Activated effector memory CD4-positive, alpha-beta T cell treated with anti-CD3 and anti-CD28 coated beads, Interleukin-2, amount 50 U/mL, for 16 hours (primary cell): ENCODE data around the gene CST4.
"Not testable (repeated sequence)": the region's sequence is repeated elsewhere in the genome, so short reads cannot be mapped to it uniquely, and the experiment has no call there.

Source experiments
- DNase-seq: peaks from one replicate; pipeline ENCODE4 v3.0.0-alpha.2; 2020

The CST4 gene

DNA sequence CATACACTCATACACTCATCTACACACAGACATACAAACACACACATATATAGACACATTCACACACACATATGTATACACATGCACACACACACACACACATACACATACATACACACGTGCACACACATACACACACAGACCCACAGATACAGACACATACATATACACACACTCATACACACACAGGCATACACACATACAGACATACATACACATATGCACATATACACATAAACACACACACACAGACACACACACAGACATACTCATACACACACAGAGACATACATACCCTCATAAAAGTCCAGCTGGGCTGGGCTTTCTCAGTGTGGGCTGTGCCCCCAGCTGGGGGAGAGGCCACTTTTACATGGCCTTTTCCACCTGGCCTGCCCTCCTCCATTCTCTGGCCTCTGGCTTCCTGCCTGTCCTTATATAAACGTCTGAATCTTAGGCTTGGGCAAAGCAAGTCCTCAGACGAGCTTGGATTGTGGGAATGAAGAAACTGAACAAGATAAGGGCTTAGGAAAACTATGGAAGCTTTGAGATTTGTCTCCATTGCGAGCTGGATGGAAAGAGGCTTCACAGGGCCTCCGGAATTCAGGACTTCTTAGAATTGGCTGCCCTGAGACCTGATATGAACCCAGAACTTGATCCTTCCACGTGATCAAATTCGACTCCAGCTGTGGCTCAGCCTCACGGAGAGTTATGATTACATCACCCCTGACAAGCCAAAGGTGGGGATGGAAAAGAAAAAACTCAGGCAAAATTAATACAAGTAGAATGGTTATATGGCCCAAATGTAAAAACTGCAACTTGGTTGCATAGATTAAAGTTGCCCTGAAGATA, 28.6 kb downstream of the CST4 start:
- no peak for DNase-seq

GRCh38 chr20:23659610-23659988, 29.2 kb downstream of the CST4 start:
- DNase-seq, result not testable (repeated sequence)

GRCh38 chr20:23658989-23659609, 29.7 kb downstream of the CST4 start:
- DNase-seq, result no peak

- DNase-seq, result no peak
Observed at GRCh38 chr20:23658336-23658735, 30.5 kb downstream of the CST4 start.

- no peak for DNase-seq
Observed at GRCh38 chr20:23657202-23657601, 31.6 kb downstream of the CST4 start.

DNA sequence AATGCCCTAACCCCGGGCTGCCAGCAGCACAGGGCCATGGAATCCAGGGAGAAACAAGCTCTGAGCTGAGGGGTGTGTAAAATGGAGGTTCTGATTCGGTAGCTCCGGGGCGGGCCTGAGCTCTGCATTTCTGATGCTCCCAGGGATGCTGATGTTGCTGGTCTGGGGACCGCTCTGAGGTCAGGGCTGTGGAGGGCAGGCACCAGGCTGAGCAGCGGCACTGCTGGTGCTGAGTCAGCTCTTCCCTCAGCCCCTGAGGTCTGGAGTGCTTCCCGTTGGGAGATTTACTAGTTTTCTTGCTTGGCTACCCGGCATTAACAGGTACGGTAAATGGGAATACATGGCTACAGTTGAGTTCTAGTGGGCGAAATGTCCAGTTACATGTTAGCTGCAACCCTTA, 32.5 kb downstream of the CST4 start:
- no peak for DNase-seq

DNA sequence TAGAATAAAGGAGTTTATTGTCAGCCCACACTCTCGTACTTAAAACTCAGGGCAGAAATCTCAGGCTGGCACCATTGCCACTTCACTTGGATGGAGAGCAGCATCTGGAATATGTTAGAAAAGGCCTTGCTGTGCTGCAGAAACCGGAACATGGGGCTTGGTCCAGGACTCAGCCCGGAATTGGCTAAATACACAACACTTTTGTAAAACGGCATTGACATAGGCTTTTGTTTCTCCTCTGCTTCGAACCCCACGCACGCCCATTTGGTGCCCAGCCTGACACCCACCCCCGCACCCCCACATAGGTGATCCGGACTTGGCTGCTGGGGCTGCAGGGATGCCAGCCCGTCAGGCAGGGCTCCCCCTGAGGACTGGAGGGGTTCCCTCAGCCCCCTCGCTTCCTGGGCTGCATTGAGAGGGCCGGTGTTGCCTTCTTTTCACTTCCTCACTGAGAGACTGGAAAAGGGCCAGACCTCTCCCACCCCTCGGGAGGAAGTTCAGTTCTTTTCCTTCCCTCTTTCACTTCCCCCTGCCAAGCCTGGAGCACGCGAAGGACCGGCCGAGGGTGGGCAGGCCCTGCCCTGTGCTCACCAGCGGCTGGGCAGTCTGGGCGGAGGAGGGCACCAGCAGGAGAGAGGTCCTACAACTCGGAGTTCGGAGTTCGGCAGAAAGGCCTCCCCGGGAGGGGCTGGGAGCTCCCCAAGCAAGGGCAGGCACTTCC, 33.2 kb downstream of the CST4 start:
- DNase-seq, result no peak

DNA sequence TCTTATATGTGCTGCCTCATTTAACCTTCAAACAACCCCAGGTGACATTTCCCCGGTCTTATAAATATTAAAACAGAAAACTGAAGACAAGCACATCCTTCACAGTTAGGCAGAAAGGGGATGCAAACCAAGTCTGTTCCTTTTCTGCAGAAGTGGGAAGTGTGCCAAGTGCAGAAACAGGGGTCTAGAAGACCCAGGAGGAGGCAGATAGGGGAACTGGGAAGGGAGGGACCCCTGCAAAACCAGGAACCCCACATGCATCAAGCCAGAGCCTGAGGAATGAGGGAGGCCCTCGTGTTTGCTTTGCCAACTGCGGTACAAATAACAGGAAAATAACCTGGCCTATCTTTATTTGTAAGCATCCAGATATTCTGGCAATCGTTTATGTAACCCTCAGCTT, 34.1 kb downstream of the CST4 start:
- no peak for DNase-seq

- DNase-seq, result no peak
Observed at GRCh38 chr20:23654000-23654399, 34.8 kb downstream of the CST4 start.

DNA sequence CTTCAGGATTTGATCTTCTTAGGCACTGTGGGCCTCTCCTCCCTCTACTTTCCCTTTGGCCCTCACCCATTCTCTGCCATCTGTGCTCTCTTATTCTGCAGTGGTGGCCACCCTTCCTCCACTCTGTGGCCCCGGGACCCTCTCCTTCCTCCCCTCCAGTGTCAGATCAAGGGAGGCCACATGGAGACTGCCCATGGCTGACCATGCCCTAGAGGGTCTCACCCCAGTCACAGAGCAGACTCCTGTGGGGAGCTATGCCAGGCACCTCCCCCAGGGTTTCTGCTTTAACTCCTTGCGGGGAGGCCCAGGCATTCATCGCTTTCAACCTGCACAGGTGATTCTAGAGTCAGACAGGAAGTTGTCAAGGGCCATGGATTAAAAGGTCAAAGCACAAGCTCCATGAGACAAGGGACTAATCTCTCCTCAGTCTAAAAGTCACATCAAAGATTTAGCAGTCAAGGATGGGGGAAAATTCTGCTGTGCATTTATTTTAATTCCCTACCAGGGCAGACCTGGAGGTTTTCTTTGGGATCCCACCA, 35.4 kb downstream of the CST4 start:
- no peak for DNase-seq

GRCh38 chr20:23652926-23653325, 35.9 kb downstream of the CST4 start:
- no peak for DNase-seq

DNA sequence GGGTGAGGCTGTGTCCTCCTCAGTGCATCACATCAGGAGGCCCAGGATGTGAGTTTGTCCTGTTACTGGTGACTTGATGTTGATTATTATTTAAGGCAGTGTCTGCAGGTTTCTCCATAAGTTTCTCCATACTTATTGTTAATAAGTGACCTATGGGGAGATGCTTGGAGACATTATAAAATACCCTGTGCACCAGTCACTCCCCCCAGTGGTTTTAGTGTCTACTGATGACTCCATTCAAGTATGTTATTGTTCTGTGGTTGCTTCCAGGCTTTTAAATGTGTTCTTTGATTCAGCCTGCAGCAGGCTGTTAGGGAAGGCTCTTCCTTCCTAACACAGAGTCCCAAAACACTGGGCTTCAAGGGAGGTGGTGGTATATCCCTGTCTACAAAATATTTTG, 36.5 kb downstream of the CST4 start:
- no peak for DNase-seq

- no peak for DNase-seq
Observed at GRCh38 chr20:23651117-23651516, 37.7 kb downstream of the CST4 start.

- no peak for DNase-seq
Observed at GRCh38 chr20:23649830-23650417, 38.9 kb downstream of the CST4 start.

DNA sequence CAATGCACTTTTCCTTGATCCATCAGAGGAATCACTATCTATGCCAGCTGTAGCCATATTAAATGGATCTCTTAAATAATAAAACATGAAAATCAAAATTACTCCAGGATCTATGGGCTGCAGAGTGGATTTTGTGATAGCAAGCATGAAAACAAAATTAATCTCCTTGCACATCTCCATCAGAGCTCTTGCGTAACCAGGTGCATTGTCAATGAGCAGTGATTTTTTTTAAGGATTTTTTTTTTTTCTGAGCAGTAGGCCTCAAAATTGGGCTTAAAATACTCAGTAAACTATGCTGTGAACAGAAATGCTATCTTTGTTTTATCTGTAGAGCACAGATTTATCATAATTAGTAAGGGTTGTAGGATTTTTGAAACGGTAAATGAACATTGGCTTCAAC, 39.6 kb downstream of the CST4 start:
- no peak for DNase-seq

DNA sequence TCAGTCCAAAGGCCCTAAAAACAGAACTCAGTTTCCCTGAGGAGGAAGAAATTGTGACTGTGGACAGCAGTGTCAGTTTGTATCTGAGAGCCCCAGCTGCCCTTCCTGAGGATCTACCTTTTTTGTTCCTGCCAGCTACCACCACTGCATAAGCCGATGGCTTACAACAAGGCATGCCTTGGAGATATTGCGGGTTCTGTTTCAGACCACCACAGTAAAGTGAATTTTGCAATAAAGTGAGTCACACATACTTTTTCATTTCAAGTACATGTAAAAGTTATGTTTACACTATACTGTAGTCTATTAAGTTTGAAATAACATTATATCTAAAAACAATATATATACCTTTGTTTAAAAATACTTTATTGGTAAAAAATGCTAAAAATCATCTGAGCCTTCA, 41.5 kb downstream of the CST4 start:
- no peak for DNase-seq

GRCh38 chr20:23646106-23646873, 42.5 kb downstream of the CST4 start:
- no peak for DNase-seq

DNA sequence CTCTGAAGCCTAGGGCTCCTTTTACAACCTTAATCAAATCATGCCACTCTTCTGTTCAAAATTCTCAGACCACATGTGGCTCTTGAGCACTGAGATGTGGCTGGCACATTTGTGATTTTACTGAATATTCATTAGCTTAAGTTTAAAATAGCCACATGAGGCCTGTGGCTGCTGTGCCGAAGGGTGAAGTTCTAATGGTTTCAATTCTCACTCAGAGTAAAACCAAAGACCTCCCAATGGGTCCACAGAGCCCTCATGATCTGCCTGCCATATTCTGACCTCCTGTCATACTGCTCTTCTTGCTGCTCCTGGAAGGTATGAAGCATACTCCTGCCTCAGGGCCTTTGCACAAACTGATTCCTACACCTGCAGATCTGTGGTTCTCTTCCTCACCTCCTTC, 43.3 kb downstream of the CST4 start:
- no peak for DNase-seq

DNA sequence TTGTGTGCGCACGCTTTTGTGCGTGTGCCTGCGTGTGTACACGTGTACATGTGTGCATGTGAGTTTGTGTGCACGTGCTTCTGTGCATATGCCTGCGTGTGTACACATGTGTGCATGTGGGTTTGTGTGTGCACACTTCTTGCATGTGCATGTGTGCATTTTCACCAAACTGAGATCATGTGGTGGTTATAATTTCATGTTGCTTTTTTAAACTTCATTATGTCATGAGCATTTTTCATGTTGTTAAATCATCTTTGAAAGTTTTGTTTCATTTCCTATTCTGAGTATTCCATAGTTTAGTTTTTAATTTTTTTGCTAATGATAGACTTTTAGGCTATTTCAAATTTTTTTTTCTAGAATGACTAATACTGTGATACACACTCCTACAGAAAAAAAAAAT, 44.7 kb downstream of the CST4 start:
- DNase-seq, result no peak

DNA sequence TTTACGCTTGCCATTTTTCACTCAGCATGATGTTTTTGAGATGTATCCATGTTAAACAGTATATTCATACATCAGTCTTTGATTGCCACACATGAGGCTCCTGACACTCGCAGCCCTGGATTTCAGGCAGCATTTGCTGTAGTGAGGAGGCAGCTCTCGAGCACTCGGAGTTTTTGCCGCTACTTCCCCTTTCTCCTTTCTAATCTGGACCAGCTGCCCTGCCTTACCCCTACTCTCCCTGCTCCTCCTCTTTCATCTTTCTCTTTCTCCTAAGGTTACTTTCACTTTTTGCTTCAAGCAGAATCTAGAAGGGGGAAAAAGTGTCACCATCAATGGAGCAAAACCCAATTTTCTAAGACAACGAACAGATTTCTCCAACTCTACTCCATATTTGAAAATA, 45.2 kb downstream of the CST4 start:
- DNase-seq, result no peak

GRCh38 chr20:23641936-23642751, 46.7 kb downstream of the CST4 start:
- no peak for DNase-seq
